GM03348 (cell line): Measurements from ENCODE around the gene PPFIBP2.
A peak's percentile ranks its signal among the peaks of the same experiment; 100 is the strongest.

Experiments used
- DNase-seq: peaks from one replicate; pipeline ENCODE4 v3.0.0; 2012; ENCODE audit warnings: low spot score

The PPFIBP2 gene

GRCh38 chr11:7552666-7553065 lies 38.9 kb downstream of the PPFIBP2 start:
- DNase-seq: no peak

GRCh38 chr11:7555052-7555699 lies 41.4 kb downstream of the PPFIBP2 start:
- no peak for DNase-seq

- no peak for DNase-seq
Measured at GRCh38 chr11:7558046-7558445, 44.2 kb downstream of the PPFIBP2 start.

GRCh38 chr11:7559398-7560283 lies 45.8 kb downstream of the PPFIBP2 start:
- no peak for DNase-seq

- no peak for DNase-seq
Measured at GRCh38 chr11:7561562-7561961, 47.8 kb downstream of the PPFIBP2 start.

- DNase-seq: no peak
Measured at GRCh38 chr11:7563281-7563680, 49.5 kb downstream of the PPFIBP2 start.

- no peak for DNase-seq
Measured at GRCh38 chr11:7564803-7565202, 51.0 kb downstream of the PPFIBP2 start.

- DNase-seq: no peak
Measured at GRCh38 chr11:7567311-7567710, 53.5 kb downstream of the PPFIBP2 start.

- DNase-seq: no peak
Measured at GRCh38 chr11:7569044-7569443, 55.2 kb downstream of the PPFIBP2 start.

GRCh38 chr11:7570241-7570640 lies 56.4 kb downstream of the PPFIBP2 start:
- DNase-seq: no peak

- no peak for DNase-seq
Measured at GRCh38 chr11:7570938-7571521, 57.2 kb downstream of the PPFIBP2 start.

- peak; percentile 84 for DNase-seq
Measured at GRCh38 chr11:7571640-7572000, 57.8 kb downstream of the PPFIBP2 start.

GRCh38 chr11:7572001-7572712 lies 58.4 kb downstream of the PPFIBP2 start:
- peak; percentile 9 for DNase-seq

- peak; percentile 65 for DNase-seq
Measured at GRCh38 chr11:7573193-7573557, 59.4 kb downstream of the PPFIBP2 start.

- DNase-seq: no peak
Measured at GRCh38 chr11:7573558-7574296, 59.9 kb downstream of the PPFIBP2 start.

GRCh38 chr11:7574491-7575130 lies 60.8 kb downstream of the PPFIBP2 start:
- no peak for DNase-seq

GRCh38 chr11:7575841-7576725 lies 62.3 kb downstream of the PPFIBP2 start:
- DNase-seq: peak; percentile 58

GRCh38 chr11:7576726-7577290 lies 63.0 kb downstream of the PPFIBP2 start:
- peak; percentile 72 for DNase-seq

GRCh38 chr11:7577291-7578190 lies 63.7 kb downstream of the PPFIBP2 start:
- DNase-seq: peak; percentile 54
